Mononuclear cell (primary cell): ENCODE data around the gene C3AR1. TPM values are rescaled to one million over a fixed set of nuclear protein-coding genes. Genes with fewer than 3 reads are reported as not detected.
"Not testable (repeated sequence)": the region's sequence is repeated elsewhere in the genome, so short reads cannot be mapped to it uniquely, and the experiment has no call there.

Experiments used
- H3K27me3 ChIP-seq: 2 replicates; pipeline ENCODE4 v1.6.0; 2011; ENCODE audit warnings: low read length, control low read depth; ENCODE audit not compliant: insufficient read depth
- H3K4me1 ChIP-seq: 2 replicates; pipeline ENCODE4 v1.5.1; 2011; ENCODE audit warnings: mild to moderate bottlenecking, low read length, control low read depth; ENCODE audit not compliant: insufficient read depth
- H3K4me3 ChIP-seq: 2 replicates; pipeline ENCODE4 v1.5.1; 2011; ENCODE audit warnings: mild to moderate bottlenecking, low read length, moderate library complexity
- H3K9me3 ChIP-seq: 2 replicates; pipeline ENCODE4 v1.5.1; 2011; ENCODE audit warnings: low read depth, mild to moderate bottlenecking, control low read depth, low read length
- total RNA-seq: library from RNA; depleted of rRNA; stranded (reverse); fragments of >200 nt; gene quantifications from one replicate; pipeline ENCODE4 v1.2.3, GENCODE V29; 2012

The C3AR1 gene
- total RNA-seq, result 10.3 TPM

DNA sequence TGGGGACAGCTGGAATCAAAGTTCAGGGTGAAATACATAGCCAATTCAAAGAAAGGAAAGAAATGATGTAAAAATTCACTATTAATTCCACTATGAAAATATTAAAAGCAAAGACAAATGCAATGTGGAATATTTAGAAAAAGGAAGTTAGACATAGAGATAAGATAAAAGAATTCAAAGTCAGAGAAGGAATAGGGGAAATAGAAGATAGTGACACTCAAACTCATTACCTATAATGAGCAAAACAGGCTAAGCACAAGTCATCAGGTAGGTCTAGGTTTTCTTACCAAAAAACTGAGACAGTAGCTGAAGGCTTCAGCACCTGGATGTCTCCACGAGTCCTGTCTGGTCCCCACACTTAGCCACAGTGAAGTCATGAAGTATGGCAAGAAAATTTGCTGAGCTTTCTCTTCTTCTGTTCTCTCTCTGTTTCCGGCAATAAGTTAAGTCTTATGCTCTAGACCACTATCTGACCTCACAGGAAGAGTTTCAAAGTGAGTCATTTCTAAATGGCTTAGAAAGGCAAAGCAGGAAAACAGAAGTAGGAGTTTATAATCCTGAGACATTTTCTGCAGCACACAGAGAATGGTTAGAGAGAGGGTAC, at the start of gene C3AR1:
TSS of gene C3AR1 (minus strand) at position 369 of the 604 bp plus-strand sequence. CDS start 6,174 bp downstream, outside the sequence.
- Histone ChIP-seq H3K27me3 (no peaks in the 10 kb centered on the region), H3K4me3 (peak within 1 kb of the TSS; percentile 21), H3K4me1 (peaks cover 64% of the 10 kb centered on the region), H3K9me3 (no peaks in the 10 kb centered on the region)

DNA sequence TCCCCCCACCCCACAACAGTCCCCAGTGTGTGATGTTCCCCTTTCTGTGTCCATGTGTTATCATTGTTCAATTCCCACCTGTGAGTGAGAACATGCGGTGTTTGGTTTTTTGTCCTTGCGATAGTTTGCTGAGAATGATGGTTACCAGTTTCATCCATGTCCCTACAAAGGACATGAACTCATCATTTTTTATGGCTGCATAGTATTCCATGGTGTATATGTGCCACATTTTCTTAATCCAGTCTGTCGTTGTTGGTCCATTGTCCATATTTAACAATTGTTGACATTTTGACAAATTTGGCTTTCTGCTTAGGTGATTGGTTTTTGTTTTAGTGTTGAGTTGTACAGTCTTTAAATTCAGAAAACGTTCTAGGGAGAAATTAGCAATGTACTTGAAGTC, 47.0 kb upstream of the C3AR1 start:
- not testable (repeated sequence) for H3K9me3 ChIP-seq

GRCh38 chr12:8108808-8109398, 42.7 kb upstream of the C3AR1 start:
- Histone ChIP-seq H3K27me3 (no peaks in the 10 kb centered on the region), H3K4me1 (no peaks in the 10 kb centered on the region), H3K9me3 (no peaks in the 10 kb centered on the region), H3K4me3 (no peak overlapping the region)

More for the DNA sequence above, 47.0 kb upstream of the C3AR1 start:
- H3K4me1 ChIP-seq, H3K4me3 ChIP-seq, H3K27me3 ChIP-seq: not testable (repeated sequence)

- Histone ChIP-seq H3K4me3 (no peak overlapping the region), H3K9me3 (no peaks in the 10 kb centered on the region), H3K27me3 (no peaks in the 10 kb centered on the region), H3K4me1 (peaks cover 22% of the 10 kb centered on the region)
Measured at GRCh38 chr12:8099235-8099634, 33.1 kb upstream of the C3AR1 start.

DNA sequence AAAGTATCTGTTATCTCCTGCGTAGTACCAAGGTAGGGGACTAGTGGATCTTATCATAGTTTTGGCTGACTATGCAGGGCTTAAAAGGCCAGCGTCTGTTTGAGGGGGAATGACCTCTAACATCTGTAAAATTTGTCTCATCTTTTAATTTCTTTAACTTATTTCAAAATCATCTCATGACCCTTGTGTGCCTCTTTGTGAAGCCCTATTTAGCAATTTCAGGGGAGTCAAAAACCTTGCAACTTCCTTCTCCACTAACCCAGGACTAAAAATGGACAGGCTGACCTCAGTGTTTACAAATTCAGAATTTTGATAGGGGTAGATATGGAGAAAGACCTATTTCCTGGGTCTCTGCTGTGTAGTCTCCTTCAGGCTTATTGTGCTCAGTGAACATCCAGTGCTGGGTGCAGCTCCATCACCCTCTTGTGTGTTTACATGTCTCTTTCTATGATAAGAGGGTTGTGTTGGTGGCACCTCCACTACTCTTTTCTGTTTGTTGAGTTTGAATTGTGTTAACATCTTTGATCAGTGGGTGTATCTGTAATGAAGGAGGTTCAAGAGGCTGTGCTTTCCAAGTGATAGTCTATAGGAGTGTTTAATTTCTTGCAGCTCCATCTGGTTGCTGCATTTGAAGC, 30.2 kb upstream of the C3AR1 start:
- peaks cover 22% of the 10 kb centered on the region for H3K4me1 ChIP-seq
- H3K4me3 ChIP-seq, result no peak overlapping the region
- H3K27me3 ChIP-seq, result no peaks in the 10 kb centered on the region
- no peaks in the 10 kb centered on the region for H3K9me3 ChIP-seq

GRCh38 chr12:8093291-8093690, 27.1 kb upstream of the C3AR1 start:
- H3K9me3 ChIP-seq, result no peaks in the 10 kb centered on the region
- H3K4me1 ChIP-seq, result peaks cover 40% of the 10 kb centered on the region
- no peaks in the 10 kb centered on the region for H3K27me3 ChIP-seq
- no peak overlapping the region for H3K4me3 ChIP-seq

GRCh38 chr12:8089716-8090115, 23.6 kb upstream of the C3AR1 start:
- no peak overlapping the region for H3K4me3 ChIP-seq
- peaks cover 45% of the 10 kb centered on the region for H3K4me1 ChIP-seq
- no peaks in the 10 kb centered on the region for H3K27me3 ChIP-seq
- no peaks in the 10 kb centered on the region for H3K9me3 ChIP-seq

- H3K27me3 ChIP-seq, H3K4me3 ChIP-seq, H3K9me3 ChIP-seq: not testable (repeated sequence)
- peaks cover 50% of the 10 kb centered on the region for H3K4me1 ChIP-seq
Measured at GRCh38 chr12:8089277-8089676, 23.1 kb upstream of the C3AR1 start.

GRCh38 chr12:8088574-8088973, 22.4 kb upstream of the C3AR1 start:
- no peaks in the 10 kb centered on the region for H3K9me3 ChIP-seq
- no peak overlapping the region for H3K4me3 ChIP-seq
- peaks cover 57% of the 10 kb centered on the region for H3K4me1 ChIP-seq
- no peaks in the 10 kb centered on the region for H3K27me3 ChIP-seq

GRCh38 chr12:8087666-8088065, 21.5 kb upstream of the C3AR1 start:
- Histone ChIP-seq H3K4me1 (peaks cover 66% of the 10 kb centered on the region), H3K27me3 (no peaks in the 10 kb centered on the region), H3K4me3 (no peak overlapping the region), H3K9me3 (no peaks in the 10 kb centered on the region)

- not testable (repeated sequence) for H3K9me3 ChIP-seq, H3K4me3 ChIP-seq, H3K27me3 ChIP-seq
- peaks cover 77% of the 10 kb centered on the region for H3K4me1 ChIP-seq
Measured at GRCh38 chr12:8084351-8084750, 18.2 kb upstream of the C3AR1 start.

GRCh38 chr12:8082808-8083100, 16.6 kb upstream of the C3AR1 start:
- H3K4me3 ChIP-seq, result peak overlapping the region; percentile 97
- peaks cover 68% of the 10 kb centered on the region for H3K4me1 ChIP-seq
- no peaks in the 10 kb centered on the region for H3K9me3 ChIP-seq
- H3K27me3 ChIP-seq, result no peaks in the 10 kb centered on the region

GRCh38 chr12:8081251-8081920, 15.2 kb upstream of the C3AR1 start:
- H3K27me3 ChIP-seq, result no peaks in the 10 kb centered on the region
- H3K4me1 ChIP-seq, result peaks cover 66% of the 10 kb centered on the region
- H3K4me3 ChIP-seq, result peak overlapping the region; percentile 97
- H3K9me3 ChIP-seq, result no peaks in the 10 kb centered on the region

- Histone ChIP-seq H3K4me3 (no peak overlapping the region), H3K4me1 (peaks cover 60% of the 10 kb centered on the region), H3K9me3 (no peaks in the 10 kb centered on the region), H3K27me3 (no peaks in the 10 kb centered on the region)
Measured at GRCh38 chr12:8080120-8080519, 14.0 kb upstream of the C3AR1 start.

- Histone ChIP-seq H3K4me3 (no peak overlapping the region), H3K9me3 (no peaks in the 10 kb centered on the region), H3K27me3 (no peaks in the 10 kb centered on the region), H3K4me1 (peaks cover 49% of the 10 kb centered on the region)
Measured at GRCh38 chr12:8078916-8079315, 12.8 kb upstream of the C3AR1 start.
